Testis (tissue), 3 donors: Measurements from ENCODE around the gene NFATC3. TPM values are rescaled to one million over a fixed set of nuclear protein-coding genes. Genes with fewer than 3 reads are reported as not detected.

Experiments used
- DNase-seq: peaks from one replicate; pipeline ENCODE4 v3.0.0-alpha.2; 2019
- H3K27ac ChIP-seq, 2 donors: fragments of 200-600 bp; sonication (generic); one replicate each; pipeline ENCODE4 v1.5.1; 2019
- H3K27me3 ChIP-seq: fragments of 200-600 bp; sonication (generic); one replicate; pipeline ENCODE4 v1.5.1; 2019
- H3K36me3 ChIP-seq: fragments of 200-600 bp; sonication (generic); one replicate; pipeline ENCODE4 v1.5.1; 2017; ENCODE audit warnings: low read depth; ENCODE audit errors: missing control alignments
- H3K4me1 ChIP-seq: fragments of 200-600 bp; sonication (generic); one replicate; pipeline ENCODE4 v1.5.1; 2019
- H3K4me3 ChIP-seq, 2 donors: fragments of 200-600 bp; sonication (generic); one replicate each; pipeline ENCODE4 v1.5.1; 2017 to 2019
- H3K9me3 ChIP-seq: fragments of 200-600 bp; sonication (generic); one replicate; pipeline ENCODE4 v1.5.1; 2017
- CTCF ChIP-seq, 3 experiments: fragments of 450-650 bp in 2 of 3; fragments of 200-600 bp in 1 of 3; sonication (generic) in 1 of 3; IDR thresholded peaks; one replicate each; pipeline ENCODE4 v1.5.1; 2016 to 2019; ENCODE audit warnings: antibody characterized with exemption in 3 of 3, mild to moderate bottlenecking in 2 of 3, moderate library complexity in 1 of 3
- POLR2A ChIP-seq: fragments of 450-650 bp; IDR thresholded peaks from one replicate; pipeline ENCODE4 v1.6.1; 2017; ENCODE audit warnings: antibody characterized with exemption, mild to moderate bottlenecking, moderate library complexity
- WGBS, 2 donors: methylation state at CpG; one replicate each; pipeline ENCODE4 v1.1.5; 2018; 5-methylcytosine and 5-hydroxymethylcytosine counted together
- intact Hi-C: fragments of 100-400 bp; cut with DNase I; formaldehyde crosslinking; loops from one replicate; pipeline ENCODE4 v1.15.1; 2023; ENCODE audit warnings: low total_unique reads
- polyA plus RNA-seq: library from polyadenylated mRNA; stranded (reverse); fragments of 350-450 nt; fragmentation: Illumina TruSeq; extraction: RNeasy Lipid Tissue Mini Kit (QIAGEN cat#74804); gene quantifications from one replicate; pipeline ENCODE4 v1.2.3, GENCODE V29; 2014; ENCODE audit warnings: low read depth, low replicate concordance; ENCODE audit not compliant: insufficient read depth
- total RNA-seq, 2 donors: library from RNA; depleted of rRNA; stranded (reverse); fragments of >200 nt; gene quantifications; one replicate each; pipeline ENCODE4 v1.2.3, GENCODE V29; 2016

Gene NFATC3
- total and polyA plus RNA-seq, 3 donors from 2014 or later, result 78.0 to 115 (median 94.7) TPM

GRCh38 chr16:68229431-68230175 is 144.4 kb downstream of the NFATC3 start:
- Histone ChIP-seq H3K36me3 (no peaks in the 10 kb centered on the region), H3K4me3 (no peak overlapping the region), H3K27ac (no peak overlapping the region), H3K4me1 (no peaks in the 10 kb centered on the region), H3K9me3 (no peaks in the 10 kb centered on the region), H3K27me3 (no peaks in the 10 kb centered on the region)
- TF ChIP-seq POLR2A, result no peak
- TF ChIP-seq CTCF (IDR thresholded peaks at IDR 0.05), result peak; percentile 58 to 84 (median 83)
- DNase-seq, result peak; percentile 51
- intact Hi-C loops, result loop anchor here (10.0 kb wide), 1 partner anchor 145 kb away; the partner anchor contains the start of gene NFATC3
- 82 to 84% methylated on average over 4 of the region's 4 CpGs for WGBS, 2 donors

DNA sequence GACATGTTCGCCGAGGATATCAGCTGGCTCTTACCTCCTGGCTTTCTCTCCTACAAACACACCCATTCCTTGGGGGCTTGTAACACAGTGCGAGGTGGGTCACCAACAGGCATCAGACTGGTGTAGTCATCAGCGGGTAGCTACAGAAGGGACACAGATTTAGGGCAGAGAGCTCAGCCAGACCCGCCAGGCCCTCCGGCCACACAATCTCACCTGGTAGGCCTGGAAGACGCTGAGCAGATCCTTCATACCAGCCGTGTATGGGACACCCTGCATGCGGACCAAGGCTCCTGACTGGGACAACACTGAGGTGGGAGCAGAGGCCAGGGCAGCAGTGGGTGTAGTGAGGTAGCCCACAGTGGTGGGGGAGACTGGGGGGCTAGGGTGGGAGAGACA is 145.0 kb downstream of the NFATC3 start:
- Histone ChIP-seq H3K4me1 (no peaks in the 10 kb centered on the region), H3K4me3 (no peak overlapping the region), H3K9me3 (no peaks in the 10 kb centered on the region), H3K27ac (no peak overlapping the region), H3K36me3 (no peaks in the 10 kb centered on the region), H3K27me3 (no peaks in the 10 kb centered on the region)
- no peak for DNase-seq
- intact Hi-C loops, result loop anchor here (10.0 kb wide), 1 partner anchor 145 kb away; the partner anchor contains the start of gene NFATC3
- TF ChIP-seq CTCF (IDR thresholded peaks at IDR 0.05) (no peak), POLR2A (no peak)
- 80 to 91% methylated on average over 3 to 9 of the region's 9 CpGs for WGBS, 2 donors

GRCh38 chr16:68230956-68231355 is 145.8 kb downstream of the NFATC3 start:
- WGBS, 2 donors, result 88 to 92% methylated on average over 12 of the region's 12 CpGs
- DNase-seq, result no peak
- Histone ChIP-seq H3K4me3 (no peak overlapping the region), H3K27ac (no peak overlapping the region), H3K36me3 (no peaks in the 10 kb centered on the region), H3K4me1 (no peaks in the 10 kb centered on the region), H3K27me3 (no peaks in the 10 kb centered on the region), H3K9me3 (no peaks in the 10 kb centered on the region)
- intact Hi-C loops, result loop anchor here (10.0 kb wide), 1 partner anchor 146 kb away; the partner anchor contains the start of gene NFATC3
- TF ChIP-seq POLR2A, result no peak

DNA sequence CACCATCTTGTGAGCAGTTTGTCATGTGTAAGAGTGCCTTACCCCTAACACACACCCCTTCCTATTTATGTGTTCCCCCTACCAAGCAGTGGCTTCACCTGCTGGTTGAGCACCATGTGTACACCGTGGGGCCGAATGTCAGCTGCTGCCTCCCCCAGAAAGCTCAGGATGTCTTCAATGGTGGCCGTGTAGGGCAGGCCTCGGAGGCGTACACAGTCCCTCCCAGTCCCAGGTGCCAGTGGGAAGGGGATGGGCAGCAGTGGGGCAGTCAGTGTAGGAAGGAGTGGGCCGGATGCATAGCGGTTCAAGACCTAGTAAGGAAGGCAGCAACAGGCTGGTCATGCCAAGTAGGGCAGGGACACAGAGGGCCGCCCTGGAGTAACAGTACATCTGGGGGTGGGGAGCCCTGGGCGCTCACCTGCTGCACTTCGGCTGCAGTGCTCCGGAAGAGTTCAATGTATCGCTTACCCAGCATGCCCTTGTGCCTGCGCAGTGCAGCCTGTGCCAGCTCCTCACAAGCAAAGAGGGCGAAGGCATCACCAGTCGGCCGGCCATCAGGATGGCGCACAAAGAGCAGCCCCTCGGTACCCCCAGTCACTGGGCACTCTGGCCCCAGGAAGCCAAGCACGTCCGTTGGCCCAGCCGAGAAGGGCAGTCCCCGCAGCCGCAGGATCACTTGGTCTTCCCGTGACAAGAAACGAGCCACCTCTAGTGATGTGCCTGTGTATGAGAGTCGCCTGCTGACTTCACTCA is 146.4 kb downstream of the NFATC3 start:
- no peaks in the 10 kb centered on the region for H3K4me1 ChIP-seq
- H3K27ac ChIP-seq, result no peak overlapping the region
- no peaks in the 10 kb centered on the region for H3K27me3 ChIP-seq
- intact Hi-C loops, result loop anchor here (10.0 kb wide), 1 partner anchor 147 kb away; the partner anchor contains the start of gene NFATC3
- DNase-seq, result no peak
- no peak overlapping the region for H3K4me3 ChIP-seq
- 94% methylated on average over 17 to 26 of the region's 26 CpGs for WGBS, 2 donors
- H3K36me3 ChIP-seq, result no peaks in the 10 kb centered on the region
- H3K9me3 ChIP-seq, result no peaks in the 10 kb centered on the region
- TF ChIP-seq CTCF (IDR thresholded peaks at IDR 0.05), result no peak
- no peak for TF ChIP-seq POLR2A

GRCh38 chr16:68232335-68232734 is 147.2 kb downstream of the NFATC3 start:
- TF ChIP-seq POLR2A, result no peak
- no peak for TF ChIP-seq CTCF (IDR thresholded peaks at IDR 0.05)
- Histone ChIP-seq H3K4me1 (peaks cover 5% of the 10 kb centered on the region), H3K4me3 (no peak overlapping the region), H3K9me3 (no peaks in the 10 kb centered on the region), H3K27ac (no peak overlapping the region), H3K36me3 (no peaks in the 10 kb centered on the region), H3K27me3 (no peaks in the 10 kb centered on the region)
- WGBS, 2 donors, result 87 to 94% methylated on average over 16 of the region's 16 CpGs
- no peak for DNase-seq
- intact Hi-C loops, result loop anchor here (10.0 kb wide), 1 partner anchor 148 kb away; the partner anchor contains the start of gene NFATC3
